ENCODE data around the gene MTOR. TPM values are rescaled to one million over a fixed set of nuclear protein-coding genes. Genes with fewer than 3 reads are reported as not detected.

MTOR gene
- total RNA-seq, 4 donors from 2014 or later, result 22.9 to 51.5 (median 40.3) TPM

- TF ChIP-seq CTCF (IDR thresholded peaks at IDR 0.05) (no peak), POLR2A (IDR thresholded peaks at IDR 0.05) (no peak)
- Histone ChIP-seq H3K4me3 (no peak overlapping the region), H3K4me1 (no peaks in the 10 kb centered on the region), H3K27ac (no peak overlapping the region), H3K36me3 (no peaks in the 10 kb centered on the region), H3K27me3 (no peaks in the 10 kb centered on the region), H3K9me3 (no peaks in the 10 kb centered on the region)
- DNase-seq, result no peak
- intact Hi-C loops (cut with DNase I; ENCODE audit: low total_unique reads), result no loop called here
Measured at GRCh38 chr1:11286735-11287410, 24.5 kb upstream of the MTOR start.

- intact Hi-C loops (cut with DNase I; ENCODE audit: low total_unique reads), result no loop called here
- no peak for DNase-seq
- H3K36me3 ChIP-seq, result no peaks in the 10 kb centered on the region
- H3K4me3 ChIP-seq, result no peak overlapping the region
- TF ChIP-seq CTCF (IDR thresholded peaks at IDR 0.05), result no peak
- TF ChIP-seq POLR2A (IDR thresholded peaks at IDR 0.05), result no peak
- no peaks in the 10 kb centered on the region for H3K4me1 ChIP-seq
- no peaks in the 10 kb centered on the region for H3K27me3 ChIP-seq
- H3K9me3 ChIP-seq, result no peaks in the 10 kb centered on the region
- H3K27ac ChIP-seq, result no peak overlapping the region
Measured at GRCh38 chr1:11285883-11286734, 23.8 kb upstream of the MTOR start.

- no peaks in the 10 kb centered on the region for H3K36me3 ChIP-seq
- intact Hi-C loops (cut with DNase I; ENCODE audit: low total_unique reads), result no loop called here
- H3K27me3 ChIP-seq, result no peaks in the 10 kb centered on the region
- no peak overlapping the region for H3K27ac ChIP-seq
- no peaks in the 10 kb centered on the region for H3K9me3 ChIP-seq
- TF ChIP-seq POLR2A (IDR thresholded peaks at IDR 0.05) (no peak), CTCF (IDR thresholded peaks at IDR 0.05) (no peak)
- H3K4me3 ChIP-seq, result no peak overlapping the region
- H3K4me1 ChIP-seq, result no peaks in the 10 kb centered on the region
- no peak for DNase-seq
Measured at GRCh38 chr1:11284784-11285183, 22.4 kb upstream of the MTOR start.

GRCh38 chr1:11283151-11283550, 20.8 kb upstream of the MTOR start:
- Histone ChIP-seq H3K27ac (no peak overlapping the region), H3K4me3 (no peak overlapping the region), H3K9me3 (no peaks in the 10 kb centered on the region), H3K27me3 (no peaks in the 10 kb centered on the region), H3K36me3 (no peaks in the 10 kb centered on the region), H3K4me1 (no peaks in the 10 kb centered on the region)
- DNase-seq, result no peak
- TF ChIP-seq POLR2A (IDR thresholded peaks at IDR 0.05) (no peak), CTCF (IDR thresholded peaks at IDR 0.05) (no peak)
- intact Hi-C loops (cut with DNase I; ENCODE audit: low total_unique reads), result no loop called here
